Kidney (tissue), 14 donors: ENCODE results near the gene C17orf67. TPM values are rescaled to one million over a fixed set of nuclear protein-coding genes. Genes with fewer than 3 reads are reported as not detected.

Experiments
- DNase-seq, 5 donors: peaks; one replicate each; pipeline ENCODE4 v3.0.0-alpha.2; 2013 to 2020
- FAIRE-seq: peaks from 2 replicates; lab custom pipeline; 2012; peaks lifted over from hg19 to GRCh38; lab: Jason Lieb, UNC
- H3K27ac ChIP-seq, 2 donors: one replicate each; pipeline ENCODE4 v1.7.0; 2013; ENCODE audit warnings: low read depth in 2 of 2, low read length in 2 of 2, inconsistent platforms in 1 of 2
- H3K27me3 ChIP-seq: one replicate; pipeline ENCODE4 v1.7.1; 2013; ENCODE audit warnings: low read length, inconsistent platforms; ENCODE audit not compliant: control insufficient read depth, insufficient read depth
- H3K36me3 ChIP-seq, 3 donors: one replicate each; pipeline versions ENCODE4 v1.7.0 to v1.7.1; 2013; ENCODE audit warnings: low read length in 3 of 3, control low read depth in 1 of 3, inconsistent platforms in 1 of 3; ENCODE audit not compliant: insufficient read depth in 3 of 3, control insufficient read depth in 2 of 3
- H3K4me1 ChIP-seq, 3 donors: one replicate each; pipeline versions ENCODE4 v1.7.0 to v1.7.1; 2013; ENCODE audit warnings: low read length in 3 of 3, inconsistent platforms in 1 of 3, low read depth in 1 of 3; ENCODE audit not compliant: control insufficient read depth in 2 of 3, insufficient read depth in 2 of 3
- H3K4me3 ChIP-seq, 3 donors: one replicate each; pipeline versions ENCODE4 v1.7.0 to v1.8.1; 2013; ENCODE audit warnings: low read length in 3 of 3, control low read depth in 1 of 3, inconsistent platforms in 1 of 3
- H3K9ac ChIP-seq, 3 donors: one replicate each; pipeline versions ENCODE4 v1.7.0 to v1.7.1; 2013; ENCODE audit warnings: low read length in 3 of 3, control low read depth in 1 of 3, inconsistent platforms in 1 of 3
- H3K9me3 ChIP-seq, 3 donors: one replicate each; pipeline versions ENCODE4 v1.7.0 to v1.7.1; 2013; ENCODE audit warnings: low read length in 3 of 3, control low read depth in 1 of 3, inconsistent platforms in 1 of 3; ENCODE audit not compliant: control insufficient read depth in 2 of 3, insufficient read depth in 1 of 3
- intact Hi-C: fragments of 100-400 bp; cut with DNase I; formaldehyde crosslinking; loops from one replicate; pipeline ENCODE4 v1.11.1; 2022
- polyA plus RNA-seq: library from polyadenylated mRNA; stranded (reverse); fragments of 350-450 nt; fragmentation: Illumina TruSeq; extraction: RNeasy Lipid Tissue Mini Kit (QIAGEN cat#74804); gene quantifications from one replicate; pipeline ENCODE4 v1.2.3, GENCODE V29; 2014; ENCODE audit warnings: low read depth, low replicate concordance; ENCODE audit not compliant: insufficient read depth
- total RNA-seq: library from RNA; stranded (reverse); fragmentation: NEBNext Ultra II Directional; extraction: Animal tissue kit (Norgen Biotek cat#: 25700); gene quantifications from one replicate; pipeline ENCODE4 v1.2.1, GENCODE V29; 2021
- TF ChIP-seq, protein P1 (sequence below): IDR thresholded peaks from 3 replicates; pipeline ENCODE4 v1.5.1; 2012; ENCODE audit warnings: mild to moderate bottlenecking, moderate library complexity, borderline replicate concordance; ENCODE audit not compliant: insufficient read depth; ENCODE audit errors: extremely low read depth
- donor health status: control.
- donor health status: control.
- donor health status: control.
- donor health status: control.
- donor health status: control.
- donor health status: DM: yes; HTN: yes; CAD: no.
- donor health status: Normal renal cell carcinoma (clear cell type).

Gene C17orf67
- total and polyA plus RNA-seq, 2 donors from 2014 or later: 0.69 to 2.0 TPM

DNA sequence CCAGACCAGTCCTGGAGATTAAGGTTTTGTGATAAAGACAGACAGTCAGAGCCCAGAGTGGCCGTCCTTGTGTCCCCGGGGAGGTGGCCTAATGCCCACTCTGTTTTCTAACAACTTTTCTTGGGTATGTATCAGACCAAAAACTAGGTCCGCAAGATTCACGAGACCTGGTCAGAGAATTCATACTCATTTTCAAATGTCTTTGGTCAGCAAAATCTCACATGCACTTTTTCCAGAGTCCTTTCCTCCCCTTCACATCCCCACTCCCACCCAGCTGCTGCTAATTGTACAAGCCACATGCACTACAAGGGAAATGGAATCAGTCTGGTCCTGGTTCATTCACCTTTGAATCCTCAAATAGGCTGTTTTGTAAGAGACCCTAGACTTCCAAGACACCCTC, 61.7 kb downstream of the C17orf67 start:
- no peak for FAIRE-seq
- TF ChIP-seq, protein P1, sequence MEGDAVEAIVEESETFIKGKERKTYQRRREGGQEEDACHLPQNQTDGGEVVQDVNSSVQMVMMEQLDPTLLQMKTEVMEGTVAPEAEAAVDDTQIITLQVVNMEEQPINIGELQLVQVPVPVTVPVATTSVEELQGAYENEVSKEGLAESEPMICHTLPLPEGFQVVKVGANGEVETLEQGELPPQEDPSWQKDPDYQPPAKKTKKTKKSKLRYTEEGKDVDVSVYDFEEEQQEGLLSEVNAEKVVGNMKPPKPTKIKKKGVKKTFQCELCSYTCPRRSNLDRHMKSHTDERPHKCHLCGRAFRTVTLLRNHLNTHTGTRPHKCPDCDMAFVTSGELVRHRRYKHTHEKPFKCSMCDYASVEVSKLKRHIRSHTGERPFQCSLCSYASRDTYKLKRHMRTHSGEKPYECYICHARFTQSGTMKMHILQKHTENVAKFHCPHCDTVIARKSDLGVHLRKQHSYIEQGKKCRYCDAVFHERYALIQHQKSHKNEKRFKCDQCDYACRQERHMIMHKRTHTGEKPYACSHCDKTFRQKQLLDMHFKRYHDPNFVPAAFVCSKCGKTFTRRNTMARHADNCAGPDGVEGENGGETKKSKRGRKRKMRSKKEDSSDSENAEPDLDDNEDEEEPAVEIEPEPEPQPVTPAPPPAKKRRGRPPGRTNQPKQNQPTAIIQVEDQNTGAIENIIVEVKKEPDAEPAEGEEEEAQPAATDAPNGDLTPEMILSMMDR: no peak
- intact Hi-C loops: no loop called here
- Histone ChIP-seq H3K4me3 (no peak overlapping the region), H3K9ac (no peak overlapping the region), H3K9me3 (no peaks in the 10 kb centered on the region), H3K27me3 (no peaks in the 10 kb centered on the region), H3K4me1 (no peaks in the 10 kb centered on the region), H3K27ac (no peak overlapping the region), H3K36me3 (no peaks in the 10 kb centered on the region)
- no peak for DNase-seq

DNA sequence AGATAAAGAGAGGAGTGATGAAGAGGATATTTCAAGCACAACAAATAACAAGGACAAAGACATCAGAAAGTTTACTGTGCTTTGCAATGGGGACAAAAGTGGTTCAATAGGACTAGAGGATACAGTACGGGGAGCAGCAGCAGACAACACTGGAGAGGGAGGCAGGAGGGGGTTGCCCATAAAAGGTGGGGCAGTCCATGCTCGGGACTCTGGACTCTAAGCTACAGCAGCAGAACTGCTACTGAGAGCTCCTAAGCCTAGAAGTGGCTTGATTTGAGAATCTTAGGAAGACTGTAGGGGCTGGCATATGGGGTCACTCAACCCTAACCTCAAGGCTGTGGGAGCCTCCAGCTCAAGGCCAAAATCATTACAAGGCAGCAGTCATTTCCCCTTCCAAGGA, 62.2 kb downstream of the C17orf67 start:
- Histone ChIP-seq H3K4me1 (no peaks in the 10 kb centered on the region), H3K36me3 (no peaks in the 10 kb centered on the region), H3K27ac (no peak overlapping the region), H3K9me3 (no peaks in the 10 kb centered on the region), H3K27me3 (no peaks in the 10 kb centered on the region), H3K9ac (no peak overlapping the region), H3K4me3 (no peak overlapping the region)
- FAIRE-seq (no peak), DNase-seq (no peak)
- TF ChIP-seq, protein P1: no peak
- intact Hi-C loops: no loop called here

DNA sequence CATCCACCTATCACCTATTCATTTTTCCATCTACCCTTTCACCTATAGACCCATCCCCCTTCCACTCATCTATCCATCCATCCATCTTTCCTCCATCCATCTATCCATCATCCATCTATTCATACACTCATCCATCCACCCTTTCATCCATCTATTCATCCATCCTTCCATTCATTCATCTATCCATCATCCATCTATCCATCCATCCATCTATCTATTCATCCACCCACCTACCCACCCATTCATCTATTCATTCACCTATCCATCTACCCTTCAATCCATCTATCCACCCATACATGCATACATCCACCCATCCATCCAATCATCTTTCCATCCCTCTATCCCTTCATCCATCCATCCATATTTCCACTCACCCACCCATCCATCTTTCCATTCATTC, 63.3 kb downstream of the C17orf67 start:
- Histone ChIP-seq H3K4me1 (no peaks in the 10 kb centered on the region), H3K9me3 (no peaks in the 10 kb centered on the region), H3K27me3 (no peaks in the 10 kb centered on the region), H3K9ac (no peak overlapping the region), H3K4me3 (no peak overlapping the region), H3K36me3 (no peaks in the 10 kb centered on the region), H3K27ac (no peak overlapping the region)
- FAIRE-seq: no peak
- no peak for DNase-seq
- TF ChIP-seq, protein P1: no peak
- intact Hi-C loops: no loop called here

DNA sequence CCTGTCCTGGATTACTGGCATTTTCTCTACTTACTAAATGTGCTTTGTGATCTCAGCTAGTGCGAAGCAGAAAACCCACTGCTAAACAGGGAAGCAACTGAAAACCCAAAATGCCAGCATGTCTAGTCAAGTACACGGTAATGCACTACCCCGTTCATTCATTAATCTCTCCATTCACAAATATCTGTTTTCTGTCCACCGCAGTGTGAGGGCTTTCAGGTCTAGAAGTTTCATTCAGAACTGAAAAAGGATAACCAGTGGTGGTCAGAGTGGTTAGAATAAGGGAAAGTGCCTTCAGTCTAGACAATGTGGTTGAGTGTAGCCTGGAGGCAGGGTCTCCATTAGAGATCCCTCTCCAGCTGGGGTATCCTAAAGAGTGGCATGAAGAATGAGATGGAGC, 68.3 kb downstream of the C17orf67 start:
- H3K36me3 ChIP-seq: no peaks in the 10 kb centered on the region
- no peaks in the 10 kb centered on the region for H3K9me3 ChIP-seq
- FAIRE-seq (no peak), DNase-seq (no peak)
- H3K27ac ChIP-seq: no peak overlapping the region
- H3K9ac ChIP-seq: no peak overlapping the region
- TF ChIP-seq, protein P1: no peak
- no peaks in the 10 kb centered on the region for H3K27me3 ChIP-seq
- intact Hi-C loops: no loop called here
- no peaks in the 10 kb centered on the region for H3K4me1 ChIP-seq
- no peak overlapping the region for H3K4me3 ChIP-seq
